Erythroblast (primary cell): ENCODE results near the gene UBE2G1.

Experiments
- GATA1 ChIP-seq: IDR thresholded peaks from 2 replicates; pipeline ENCODE4 v1.6.1; 2011; ENCODE audit warnings: low read depth, mild to moderate bottlenecking, control low read depth, low read length, moderate library complexity
- POLR2A ChIP-seq: IDR thresholded peaks from 2 replicates; pipeline ENCODE4 v1.6.1; 2011; ENCODE audit warnings: mild to moderate bottlenecking, low read length

GRCh38 chr17:4341616-4341977 is 24.9 kb downstream of the UBE2G1 start:
- TF ChIP-seq POLR2A (no peak), GATA1 (no peak)
